GM15510 (cell line): ENCODE measurements around the gene CTDSP2.

Experiments
- POLR2A ChIP-seq: IDR thresholded peaks from 3 replicates; pipeline ENCODE4 v1.6.1; 2011; ENCODE audit warnings: borderline replicate concordance; ENCODE audit not compliant: insufficient read length; ENCODE audit errors: extremely low read depth

Gene CTDSP2

DNA sequence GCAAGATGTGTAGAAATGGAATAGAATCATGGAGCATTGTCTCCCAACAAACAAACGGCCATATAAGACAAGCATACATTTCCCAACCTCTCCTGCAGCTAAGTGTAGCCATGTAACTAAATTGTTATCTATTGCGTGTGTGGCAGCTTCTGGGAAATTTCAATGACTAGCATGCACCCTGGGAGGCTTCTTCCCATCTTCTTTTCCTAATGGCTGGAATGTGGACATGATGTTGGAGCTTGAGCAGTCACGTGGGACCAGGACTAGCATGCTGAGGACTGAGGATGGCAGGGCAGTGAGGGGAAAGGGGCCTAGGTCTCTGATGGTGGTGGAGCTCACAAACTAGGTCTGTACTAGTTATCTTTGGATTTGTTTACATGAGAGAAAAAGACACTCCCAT lies 21.7 kb upstream of the CTDSP2 start:
- TF ChIP-seq POLR2A, result no peak

DNA sequence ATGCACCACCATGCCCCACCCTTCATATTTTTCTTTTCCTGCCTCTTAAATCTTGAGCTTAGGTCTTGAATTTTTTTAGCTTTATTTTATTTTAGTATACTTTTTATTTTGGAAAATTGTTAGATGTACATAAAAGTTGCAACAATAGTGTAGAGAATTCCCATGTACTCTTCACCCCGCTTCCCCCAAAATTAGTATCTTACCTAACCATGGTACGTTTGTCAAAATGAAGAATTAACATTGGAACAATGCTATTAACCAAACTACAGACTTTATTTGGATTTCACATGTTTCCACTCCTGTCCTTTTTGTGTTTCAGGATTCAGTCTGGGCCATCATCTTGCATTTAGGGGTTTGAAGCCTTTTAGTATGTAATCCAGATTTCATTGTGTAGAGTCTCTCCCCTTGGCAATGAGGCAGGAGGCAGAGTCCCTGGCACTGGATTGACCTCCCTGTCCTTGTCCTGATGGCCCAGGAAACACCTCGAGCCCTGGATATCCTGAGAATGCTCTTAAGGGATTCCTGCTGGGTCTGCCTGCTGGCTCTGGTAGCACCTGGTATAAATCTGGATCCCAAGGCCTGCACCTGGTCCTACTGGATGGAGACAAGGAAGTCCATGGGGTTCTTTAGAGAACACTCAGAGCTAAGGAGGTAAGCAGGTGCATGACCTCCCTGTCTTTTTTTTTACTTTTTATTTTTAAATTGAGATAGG lies 19.9 kb upstream of the CTDSP2 start:
- no peak for TF ChIP-seq POLR2A

DNA sequence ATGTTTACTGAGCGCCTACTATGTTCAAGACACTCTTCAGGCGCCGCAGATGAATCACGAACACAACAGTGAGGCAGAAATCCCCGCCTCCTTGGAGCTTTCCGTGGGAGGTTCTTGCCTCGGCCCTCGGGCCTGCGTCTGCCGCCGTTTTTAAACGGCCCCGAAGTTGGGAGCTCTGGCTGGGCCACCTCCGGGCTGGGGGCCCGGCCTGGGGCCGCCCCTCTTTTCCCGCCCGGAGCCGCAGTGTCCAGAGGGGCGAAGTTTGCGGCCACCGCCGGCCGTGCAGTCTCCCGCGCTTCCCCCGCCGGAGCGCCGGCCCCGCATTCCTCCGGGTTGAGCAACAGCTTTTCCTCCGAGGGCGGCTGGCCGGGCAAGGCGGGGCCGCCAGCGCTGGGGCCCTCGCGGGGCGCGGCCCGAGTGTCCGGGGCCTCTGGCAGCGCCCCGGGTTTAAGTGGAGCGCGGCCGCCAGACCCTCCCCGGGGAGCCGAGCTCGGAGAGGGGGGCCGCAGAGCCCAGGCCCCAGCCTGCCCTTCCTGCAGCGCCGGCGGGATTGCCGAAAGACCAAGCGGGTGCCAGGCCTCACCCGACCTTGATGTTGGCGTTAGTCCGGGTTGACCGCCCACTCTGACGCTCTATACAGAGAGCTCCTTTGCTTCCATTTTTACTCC lies 18.7 kb upstream of the CTDSP2 start:
- TF ChIP-seq POLR2A, result no peak

DNA sequence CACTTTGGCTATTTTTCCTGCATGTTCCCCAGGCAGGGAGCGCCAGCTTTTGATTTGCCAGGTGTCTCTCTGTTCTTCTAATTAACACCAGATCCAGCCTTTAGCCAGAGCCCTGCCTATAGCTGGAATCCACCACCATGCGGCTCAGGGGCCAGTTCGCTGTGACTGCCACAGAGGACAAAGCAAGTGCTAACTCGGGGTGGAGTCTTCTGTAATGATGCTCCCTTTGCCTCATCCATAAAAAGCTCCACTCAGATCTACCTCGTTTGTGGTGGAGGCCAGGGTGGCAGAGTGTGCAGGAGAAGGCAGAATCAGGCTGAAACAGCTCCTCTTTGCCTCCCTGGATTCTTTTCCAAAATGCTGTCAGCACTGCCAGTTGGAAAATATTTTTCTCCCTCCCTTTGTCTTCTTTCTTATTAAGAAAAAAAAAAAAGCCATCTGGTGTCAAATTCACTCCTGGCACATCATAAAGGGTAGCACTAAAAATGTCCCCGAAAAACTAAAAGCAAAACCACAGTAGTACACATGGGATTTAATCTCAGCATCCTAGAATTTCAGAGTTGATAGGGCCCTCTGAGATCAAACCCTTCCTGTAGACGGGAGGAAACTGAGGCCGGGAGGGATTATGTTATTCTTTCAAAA lies 18.0 kb upstream of the CTDSP2 start:
- TF ChIP-seq POLR2A, result no peak

DNA sequence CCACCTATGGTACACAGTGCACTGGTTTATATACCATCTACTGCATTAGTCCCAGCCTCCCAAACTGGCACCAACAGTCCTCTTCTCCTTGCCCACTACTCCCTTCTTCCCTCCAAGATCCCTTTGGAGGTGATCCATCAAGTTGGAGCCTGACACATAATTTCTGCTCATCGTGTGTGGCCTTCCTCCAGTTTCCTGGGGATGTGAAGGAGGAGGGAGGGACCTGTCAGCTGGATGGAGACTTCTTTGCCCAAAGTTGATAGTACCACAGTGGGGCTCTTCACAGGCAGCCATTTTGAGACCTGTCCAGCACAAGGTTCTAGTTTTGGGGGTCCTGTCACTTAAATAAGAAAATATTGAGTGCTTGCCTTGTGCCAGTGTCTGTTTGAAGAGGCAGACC lies 17.1 kb upstream of the CTDSP2 start:
- no peak for TF ChIP-seq POLR2A

DNA sequence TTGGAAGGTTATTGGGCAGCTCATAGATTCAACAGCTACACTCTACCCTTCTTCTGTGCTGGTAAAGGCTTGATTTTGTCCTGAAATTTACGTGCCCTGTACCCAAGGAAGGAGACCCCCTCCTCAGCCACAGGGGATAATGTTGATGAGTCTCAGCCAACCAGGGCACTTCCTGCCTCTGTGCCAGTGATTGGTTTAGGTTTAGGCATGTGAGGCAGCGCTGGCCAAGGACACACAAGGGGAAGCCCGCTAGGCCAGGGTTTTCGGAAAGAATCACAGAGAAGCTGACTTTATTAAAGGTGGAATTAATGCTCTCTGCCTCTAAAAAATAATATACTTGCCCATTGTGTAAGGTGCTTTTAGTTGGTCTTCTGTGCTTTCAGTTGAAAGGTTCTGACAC lies 15.4 kb upstream of the CTDSP2 start:
- TF ChIP-seq POLR2A, result no peak

DNA sequence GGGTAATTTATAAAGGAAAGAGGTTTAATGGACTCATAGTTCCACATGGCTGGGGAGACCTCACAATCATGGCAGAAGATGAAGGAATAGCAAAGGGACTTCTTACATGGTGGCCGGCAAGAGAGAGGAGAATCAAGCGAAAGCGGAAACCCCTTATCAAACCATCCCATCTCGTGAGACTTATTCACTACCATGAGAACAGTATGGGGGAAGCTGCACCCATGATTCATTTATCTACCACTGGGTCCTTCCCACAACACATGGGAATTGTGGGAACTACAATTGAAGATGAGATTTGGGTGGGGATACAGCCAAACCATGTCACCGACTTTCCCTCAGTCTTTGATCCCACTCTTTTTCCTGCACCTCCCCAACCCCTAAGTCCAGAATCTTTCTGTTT lies 12.6 kb upstream of the CTDSP2 start:
- TF ChIP-seq POLR2A, result no peak

DNA sequence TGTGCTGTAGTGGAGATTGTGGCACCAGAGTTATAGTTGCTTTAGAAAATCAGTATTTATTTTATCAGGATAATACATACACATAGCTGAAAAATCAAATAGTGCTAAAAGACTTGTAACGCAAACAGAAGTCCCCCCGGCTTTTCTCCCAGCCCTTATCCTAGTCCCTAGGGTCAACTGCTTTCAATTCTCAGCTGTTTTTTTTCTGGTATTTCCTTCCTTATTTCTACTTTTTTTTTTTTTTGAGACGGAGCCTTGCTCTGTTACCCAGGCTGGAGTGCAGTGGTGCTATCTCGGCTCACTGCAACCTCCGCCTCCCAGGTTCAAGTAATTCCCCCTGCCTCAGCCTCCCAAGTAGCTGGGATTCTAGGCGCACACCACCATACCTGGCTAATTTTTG lies 8.4 kb upstream of the CTDSP2 start:
- no peak for TF ChIP-seq POLR2A

DNA sequence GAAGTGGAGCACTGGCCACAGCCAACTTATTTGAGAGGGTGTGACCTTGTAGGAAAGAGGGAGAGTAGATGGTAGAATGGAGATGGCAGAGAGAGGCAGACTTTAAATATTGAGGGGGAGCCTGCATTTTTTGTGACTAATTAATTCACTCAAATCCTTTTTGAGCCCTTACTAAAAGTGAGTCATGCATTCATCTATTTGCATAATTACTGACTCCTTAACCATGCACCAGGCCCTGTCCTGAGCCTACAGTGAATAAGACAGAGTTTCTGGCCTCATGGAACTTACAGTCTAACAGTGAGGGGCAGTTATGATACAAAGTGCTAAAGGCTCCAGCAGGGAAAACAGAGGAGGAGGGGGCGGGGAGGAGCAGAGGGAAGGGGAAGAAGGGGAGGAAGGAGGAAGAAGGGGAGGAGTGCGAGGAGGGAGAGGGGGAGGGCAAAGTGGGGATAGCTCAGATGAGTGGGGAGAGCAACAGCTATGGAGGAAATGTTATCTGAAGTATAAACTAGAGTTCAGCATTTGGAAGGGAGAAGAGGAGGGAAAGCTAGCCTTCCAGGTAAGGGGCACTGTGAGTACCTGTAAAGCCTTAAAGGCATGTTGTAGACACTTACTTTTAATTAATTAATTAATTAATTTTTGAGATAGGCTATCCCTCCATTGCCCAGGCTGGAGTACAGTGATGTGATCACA lies 7.5 kb upstream of the CTDSP2 start:
- TF ChIP-seq POLR2A, result no peak

DNA sequence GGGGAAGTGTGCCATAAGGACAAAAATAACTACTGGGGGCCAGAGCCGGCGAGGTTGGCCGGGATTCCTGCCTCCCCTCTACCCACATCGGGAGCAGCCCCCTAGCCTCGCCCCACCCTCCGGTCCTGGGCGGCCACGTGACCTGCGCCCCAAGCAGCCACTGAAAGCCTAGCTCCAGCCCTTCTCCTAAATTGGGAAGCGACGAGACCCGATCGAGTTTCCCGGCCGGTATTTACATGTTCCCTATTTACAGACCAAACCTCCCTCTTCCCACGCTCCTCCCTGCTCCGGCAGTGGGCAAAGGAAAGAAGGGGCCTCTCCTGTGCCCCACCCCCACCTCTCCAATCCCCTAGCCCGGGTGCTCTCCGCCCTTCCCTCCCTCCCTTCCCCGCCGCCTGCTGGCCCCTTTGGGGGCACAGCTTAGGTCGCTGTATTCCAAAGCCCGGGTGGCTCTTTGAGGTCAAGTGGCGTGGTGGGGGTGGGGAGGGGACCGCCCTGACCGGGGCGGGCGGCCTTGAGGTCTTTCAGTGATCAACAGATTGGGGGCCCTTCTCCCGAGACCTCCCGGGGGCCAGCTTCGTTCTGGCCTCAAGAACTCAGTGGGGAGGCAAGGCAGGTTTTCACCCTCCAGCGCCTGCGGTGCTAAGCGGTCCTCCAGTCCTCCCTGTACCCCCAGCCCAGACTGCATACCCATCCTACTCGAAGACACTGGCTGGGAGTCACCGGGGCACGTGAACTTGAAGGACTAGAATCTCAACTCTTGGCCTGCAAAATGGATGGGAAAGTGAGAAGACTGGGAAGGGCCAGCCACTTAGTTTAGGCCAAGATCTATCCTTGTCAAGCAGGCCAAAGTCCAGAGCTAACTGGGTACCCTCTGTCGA lies 6.3 kb upstream of the CTDSP2 start:
- no peak for TF ChIP-seq POLR2A

DNA sequence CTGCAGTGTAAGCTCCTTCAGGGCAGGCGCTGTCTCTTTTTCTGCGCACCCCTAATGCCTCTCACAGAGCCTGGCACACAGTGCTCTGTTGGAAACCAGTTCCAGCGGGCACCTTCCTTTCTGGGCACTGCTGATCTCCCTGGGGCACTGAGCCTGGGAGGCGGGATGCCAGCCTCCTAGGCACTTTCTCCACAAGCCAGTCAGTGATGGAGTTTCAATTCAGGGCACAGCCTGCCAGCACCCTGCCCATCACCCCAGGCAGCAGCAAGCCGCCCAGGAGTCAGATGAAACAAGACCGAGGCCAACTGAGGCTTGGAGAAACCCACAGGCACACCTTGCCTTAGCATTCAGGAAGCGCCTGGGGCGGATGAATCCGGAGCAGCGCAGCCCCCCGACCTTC lies 5.7 kb upstream of the CTDSP2 start:
- no peak for TF ChIP-seq POLR2A

DNA sequence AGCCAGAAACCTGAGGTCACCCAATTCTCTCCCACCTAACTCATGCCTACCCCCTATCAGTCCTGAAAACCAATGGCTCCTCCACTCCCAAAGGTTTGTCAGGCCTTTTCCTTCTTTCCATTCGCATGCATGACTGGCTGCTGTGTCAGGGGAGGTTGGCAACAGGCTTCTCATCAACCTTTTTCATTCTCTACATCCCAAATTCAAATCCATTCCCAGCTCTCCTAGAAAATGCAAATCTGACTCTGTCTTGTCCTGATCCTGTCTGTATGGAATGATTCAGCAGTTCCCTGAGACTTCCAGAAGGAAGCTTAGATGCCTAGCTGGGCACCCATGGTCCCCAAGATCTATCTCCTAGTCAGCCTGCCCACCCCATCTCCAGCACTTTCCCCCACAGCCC lies 5.0 kb upstream of the CTDSP2 start:
- TF ChIP-seq POLR2A, result no peak

DNA sequence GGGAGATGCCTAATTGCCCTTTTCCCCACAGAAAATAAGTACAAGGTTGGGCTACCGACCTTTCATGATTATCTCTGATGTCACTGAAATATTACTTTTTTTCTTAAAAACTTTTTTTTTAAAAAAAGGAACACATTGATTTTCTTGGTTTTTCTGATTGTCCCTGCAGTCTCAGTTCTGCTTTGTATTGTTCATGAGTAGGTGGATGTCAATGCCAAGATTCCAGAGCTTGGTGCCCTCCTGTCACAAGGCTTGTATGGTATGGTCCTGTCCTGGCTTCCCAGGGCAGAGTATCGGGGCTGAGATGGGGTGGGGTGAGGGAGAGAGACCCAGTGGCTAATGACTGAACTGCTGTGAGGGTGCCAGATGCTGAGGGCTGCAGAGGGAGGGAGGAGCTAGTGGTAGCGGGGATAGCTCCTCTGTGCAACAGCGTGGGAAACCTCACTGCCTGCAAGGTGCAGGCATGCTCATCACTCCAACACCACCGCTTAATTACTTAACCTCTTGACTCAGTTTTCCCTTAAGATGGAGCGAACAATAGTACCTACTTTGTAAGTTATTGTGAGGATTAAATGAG lies 4.4 kb upstream of the CTDSP2 start:
- no peak for TF ChIP-seq POLR2A

DNA sequence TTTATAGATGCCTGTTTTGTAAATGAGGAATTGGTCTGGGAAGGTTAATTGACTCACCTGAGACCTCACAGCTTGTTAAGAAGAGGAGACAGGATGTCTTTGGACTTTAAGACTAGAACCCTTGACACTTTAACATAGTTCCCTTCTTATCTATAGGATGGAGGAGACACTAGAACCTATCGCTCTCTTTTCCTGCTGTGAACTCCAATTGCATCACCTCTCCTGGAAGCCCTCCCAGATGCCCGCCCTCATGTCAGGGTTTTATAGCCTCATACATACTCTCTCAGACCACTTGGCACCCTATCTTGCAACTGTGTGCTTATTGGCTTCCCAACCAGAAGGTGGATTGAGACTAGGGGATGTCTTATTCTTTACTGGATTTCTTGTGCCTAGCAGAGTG lies 2.5 kb upstream of the CTDSP2 start:
- no peak for TF ChIP-seq POLR2A
